ENCODE measurements around the gene OR8B8. TPM values are rescaled to one million over a fixed set of nuclear protein-coding genes. Genes with fewer than 3 reads are reported as not detected.

Gene OR8B8
- total and polyA plus RNA-seq, 2 donors (not counting 3 experiments of a cell fraction or from before 2014, with no cell fraction given): not detected

- Histone ChIP-seq H3K4me1 (ENCODE audit: control insufficient read depth, extremely low read depth, insufficient read depth, low read length) (no peaks in the 10 kb centered on the region), H3K4me2 (ENCODE audit: insufficient read depth, low read length) (no peak overlapping the region), H3K27ac (ENCODE audit: insufficient read depth, low read depth, low read length) (no peak overlapping the region), H2AFZ (ENCODE audit: low read depth, low read length) (no peak overlapping the region), H3K9me3 (replicated peaks; ENCODE audit: control insufficient read depth, insufficient read depth, low read length) (no peaks in the 10 kb centered on the region), H3K27me3 (ENCODE audit: control insufficient read depth in 2 of 2, insufficient read depth in 2 of 2, low read length in 2 of 2) (peaks cover 4 to 12% of the 10 kb centered on the region in 2 experiments), H3K36me3 (ENCODE audit: control insufficient read depth in 2 of 2, extremely low read depth in 1 of 2, insufficient read depth in 2 of 2, low read length in 2 of 2) (no peaks in the 10 kb centered on the region), H3K9ac (replicated peaks; ENCODE audit: extremely low read depth, insufficient read depth, low read length) (no peak overlapping the region), H3K79me2 (ENCODE audit: control insufficient read depth, insufficient read depth, low read length) (no peaks in the 10 kb centered on the region), H4K20me1 (replicated peaks; ENCODE audit: control insufficient read depth, extremely low read depth, insufficient read depth, low read length) (no peaks in the 10 kb centered on the region), H3K4me3 (replicated peaks in 1 of 3; ENCODE audit: insufficient read depth in 1 of 3, low read depth in 1 of 3, low read length in 3 of 3) (no peak overlapping the region), H3K9me1 (replicated peaks; ENCODE audit: control insufficient read depth, extremely low read depth, insufficient read depth, low read length) (no peaks in the 10 kb centered on the region)
- no peak for TF ChIP-seq EZH2 (IDR thresholded peaks at IDR 0.05; ENCODE audit: borderline replicate concordance, low read depth, low read length, severe bottlenecking)
- no peak for TF ChIP-seq MYC (IDR thresholded peaks at IDR 0.05; ENCODE audit: low read depth, low read length)
- TF ChIP-seq MAX (IDR thresholded peaks at IDR 0.05; ENCODE audit: insufficient read depth, insufficient read length): no peak
- no peak for TF ChIP-seq POLR2AphosphoS5 (IDR thresholded peaks at IDR 0.05; ENCODE audit: insufficient read depth, low read depth, low read length)
- no peak for TF ChIP-seq CTCF (IDR thresholded peaks at IDR 0.05; ENCODE audit: extremely low read depth in 1 of 2, insufficient read depth in 1 of 2, low read depth in 1 of 2, low read length in 2 of 2)
- no peak for TF ChIP-seq GATA2 (IDR thresholded peaks at IDR 0.05; ENCODE audit: insufficient read depth, insufficient read length, low read depth, low read length)
- no peak for TF ChIP-seq JUN (IDR thresholded peaks at IDR 0.05; ENCODE audit: borderline replicate concordance, insufficient read depth, insufficient read length, low read depth)
- no peak for TF ChIP-seq POLR2A (IDR thresholded peaks at IDR 0.05; ENCODE audit: low read depth, low read length)
- dilution Hi-C loops (cut with MboI; ENCODE audit: extremely low pct_ligation_motif_present, low sequenced_read_pairs) (no loop called here), intact Hi-C loops (cut with micrococcal nuclease) (no loop called here)
- ChIA-PET POLR2A (no interaction called here), CTCF (no interaction called here)
- no TSS peak for BruUV-seq (replicated peaks)
- DNase-seq (ENCODE audit: low read depth, low spot score): no peak
- no peak for FAIRE-seq
These were observed 22.0 kb upstream of the OR8B8 start for GRCh38 chr11:124467381-124467927.

Measured in endothelial cell of umbilical vein (primary cell).